Esophagus muscularis mucosa (tissue), 4 donors: ENCODE data around the gene LIME1. TPM values are rescaled to one million over a fixed set of nuclear protein-coding genes. Genes with fewer than 3 reads are reported as not detected.
A peak's percentile ranks its signal among the peaks of the same experiment; 100 is the strongest.
"Not testable (repeated sequence)": the region's sequence is repeated elsewhere in the genome, so short reads cannot be mapped to it uniquely, and the experiment has no call there.

Experiments
- DNase-seq: peaks from one replicate; pipeline ENCODE4 v3.0.0-alpha.2; 2017; ENCODE audit errors: extremely low spot score
- H3K27ac ChIP-seq, 4 donors: fragments of 200-600 bp; sonication (generic); replicated peaks in 1 of 4; 1 replicate in 3 of 4; 2 replicates in 1 of 4; pipeline ENCODE4 v1.5.1; 2016 to 2019; ENCODE audit warnings: mild to moderate bottlenecking in 1 of 4
- H3K27me3 ChIP-seq, 4 donors: fragments of 200-600 bp; sonication (generic); one replicate each; pipeline versions ENCODE4 v1.5.1 to v1.6.0; 2016 to 2019
- H3K36me3 ChIP-seq, 4 donors: fragments of 200-600 bp; sonication (generic); one replicate each; pipeline ENCODE4 v1.5.1; 2016 to 2019
- H3K4me1 ChIP-seq, 4 donors: fragments of 200-600 bp; sonication (generic); one replicate each; pipeline ENCODE4 v1.5.1; 2016 to 2019
- H3K4me3 ChIP-seq, 4 donors: fragments of 200-600 bp; sonication (generic); 1 replicate in 2 of 4; 2 replicates in 2 of 4; pipeline ENCODE4 v1.5.1; 2016 to 2019; ENCODE audit warnings: mild to moderate bottlenecking in 4 of 4, moderate library complexity in 1 of 4
- H3K9me3 ChIP-seq, 4 donors: fragments of 200-600 bp; sonication (generic); 1 replicate in 3 of 4; 2 replicates in 1 of 4; pipeline ENCODE4 v1.5.1; 2016 to 2019
- CTCF ChIP-seq, 3 experiments: fragments of 200-600 bp in 2 of 3; fragments of 450-650 bp in 1 of 3; sonication (generic) in 2 of 3; IDR thresholded peaks; one replicate each; pipeline ENCODE4 v1.5.1; 2017 to 2019; ENCODE audit warnings: antibody characterized with exemption in 3 of 3, mild to moderate bottlenecking in 2 of 3, moderate library complexity in 1 of 3
- EP300 ChIP-seq: sonication (generic); formaldehyde crosslinking; IDR thresholded peaks from one replicate; pipeline ENCODE4 v1.6.1; 2017; ENCODE audit warnings: antibody characterized with exemption
- POLR2A ChIP-seq: fragments of 450-650 bp; IDR thresholded peaks from one replicate; pipeline ENCODE4 v1.6.1; 2017; ENCODE audit warnings: antibody characterized with exemption, moderate library complexity, mild to moderate bottlenecking, low read depth
- POLR2AphosphoS5 ChIP-seq, 2 donors: sonication (generic); formaldehyde crosslinking; IDR thresholded peaks; one replicate each; pipeline ENCODE4 v1.6.1; 2017; ENCODE audit warnings: antibody characterized with exemption in 2 of 2
- WGBS: methylation state at CpG from one replicate; pipeline ENCODE4 v1.1.5; 2018; 5-methylcytosine and 5-hydroxymethylcytosine counted together
- intact Hi-C: fragments of 100-400 bp; cut with DNase I; formaldehyde crosslinking; loops from one replicate; pipeline ENCODE4 v1.15.1; 2023
- total RNA-seq, 4 donors: library from RNA; depleted of rRNA; stranded (reverse); fragments of >200 nt; gene quantifications; one replicate each; pipeline versions ENCODE4 v1.1.0 to v1.2.1, GENCODE V29; 2016

Gene LIME1
- total RNA-seq, 4 donors from 2014 or later, result 9.4 to 15.4 (median 10.9) TPM

GRCh38 chr20:63772781-63773518, 36.5 kb downstream of the LIME1 start:
- TF ChIP-seq CTCF (IDR thresholded peaks at IDR 0.05), result no peak
- TF ChIP-seq EP300, result no peak
- Histone ChIP-seq H3K36me3 (peaks cover 8 to 57% (median 26%) of the 10 kb centered on the region in 4 donors), H3K4me3 (no peak overlapping the region), H3K27ac (no peak overlapping the region), H3K27me3 (peaks cover 0 to 18% (median 0%) of the 10 kb centered on the region in 4 donors), H3K4me1 (peaks cover 10 to 21% (median 15%) of the 10 kb centered on the region in 4 donors), H3K9me3 (no peaks in the 10 kb centered on the region)
- WGBS, result 70% methylated on average over 20 of the region's 20 CpGs
- DNase-seq, result no peak
- intact Hi-C loops, result no loop called here

GRCh38 chr20:63773571-63774241, 37.2 kb downstream of the LIME1 start:
- no peak for TF ChIP-seq POLR2AphosphoS5 (IDR thresholded peaks at IDR 0.05)
- TF ChIP-seq CTCF (IDR thresholded peaks at IDR 0.05), result no peak
- no peak for DNase-seq
- Histone ChIP-seq H3K27ac (no peak overlapping the region), H3K4me3 (no peak overlapping the region), H3K27me3 (peaks cover 0 to 18% (median 0%) of the 10 kb centered on the region in 4 donors), H3K36me3 (peaks cover 8 to 55% (median 24%) of the 10 kb centered on the region in 4 donors), H3K4me1 (peaks cover 10 to 21% (median 15%) of the 10 kb centered on the region in 4 donors), H3K9me3 (no peaks in the 10 kb centered on the region)
- 82% methylated on average over 21 of the region's 33 CpGs for WGBS
- intact Hi-C loops, result no loop called here

- H3K27me3 ChIP-seq, result peaks cover 0 to 18% (median 0%) of the 10 kb centered on the region in 4 donors
- no peak overlapping the region for H3K27ac ChIP-seq
- H3K4me3 ChIP-seq, result no peak overlapping the region
- H3K9me3 ChIP-seq, result no peaks in the 10 kb centered on the region
- H3K4me1 ChIP-seq, result peaks cover 10 to 21% (median 15%) of the 10 kb centered on the region in 4 donors
- intact Hi-C loops, result no loop called here
- peaks cover 5 to 49% (median 18%) of the 10 kb centered on the region in 4 donors for H3K36me3 ChIP-seq
- no peak for DNase-seq
- 74% methylated on average over 15 of the region's 15 CpGs for WGBS
- TF ChIP-seq POLR2A (no peak), CTCF (IDR thresholded peaks at IDR 0.05) (no peak), POLR2AphosphoS5 (IDR thresholded peaks at IDR 0.05) (no peak), EP300 (no peak)
These were observed 37.8 kb downstream of the LIME1 start for GRCh38 chr20:63774306-63774705.

GRCh38 chr20:63775096-63775978, 38.9 kb downstream of the LIME1 start:
- intact Hi-C loops, result no loop called here
- H3K27ac ChIP-seq, result no peak overlapping the region
- peak overlapping the region; percentile 20 to 42 (median 25) for H3K4me3 ChIP-seq
- H3K27me3 ChIP-seq, result peaks cover 0 to 18% (median 0%) of the 10 kb centered on the region in 4 donors
- H3K36me3 ChIP-seq, result peaks cover 0 to 39% (median 13%) of the 10 kb centered on the region in 4 donors
- TF ChIP-seq POLR2AphosphoS5 (IDR thresholded peaks at IDR 0.05) (no peak), POLR2A (no peak), CTCF (IDR thresholded peaks at IDR 0.05) (peak; percentile 49 to 70 (median 63)), EP300 (no peak)
- H3K4me1 ChIP-seq, result peaks cover 10 to 21% (median 15%) of the 10 kb centered on the region in 4 donors
- no peaks in the 10 kb centered on the region for H3K9me3 ChIP-seq
- WGBS, result 38% methylated on average over 52 of the region's 67 CpGs
- no peak for DNase-seq

DNA sequence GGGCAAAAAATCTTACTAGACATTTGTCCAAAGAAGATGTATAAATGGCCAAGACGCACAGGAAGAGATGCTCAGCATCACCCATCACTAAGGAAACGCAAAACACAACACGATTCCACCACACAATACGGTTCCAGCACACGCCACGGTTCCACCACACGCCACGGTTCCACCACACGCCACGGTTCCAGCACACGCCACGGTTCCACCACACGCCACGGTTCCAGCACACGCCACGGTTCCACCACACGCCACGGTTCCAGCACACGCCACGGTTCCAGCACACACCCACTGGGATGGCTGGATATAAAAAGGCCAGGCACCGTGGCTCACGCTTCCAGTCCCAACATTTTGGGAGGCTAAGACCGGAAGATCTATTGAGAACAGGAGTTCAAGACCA, 40.4 kb downstream of the LIME1 start:
- peaks cover 10 to 21% (median 15%) of the 10 kb centered on the region in 4 donors for H3K4me1 ChIP-seq
- H3K27me3 ChIP-seq, result peaks cover 0 to 18% (median 0%) of the 10 kb centered on the region in 4 donors
- H3K27ac ChIP-seq, H3K4me3 ChIP-seq, DNase-seq, intact Hi-C loops, H3K9me3 ChIP-seq: not testable (repeated sequence)
- peaks cover 0 to 25% (median 3%) of the 10 kb centered on the region in 4 donors for H3K36me3 ChIP-seq
- 89% methylated on average over 23 of the region's 23 CpGs for WGBS
